HG03469 (cell line): Measurements from ENCODE around the gene CATSPER4.

ENCODE experiments used
- ATAC-seq: cut with Tn5 transposase; IDR thresholded peaks from one replicate; pipeline ENCODE4 v1.9.1; 2021; ENCODE audit warnings: mild to moderate bottlenecking, moderate library complexity, moderate number of reproducible peaks; ENCODE audit not compliant: unreplicated experiment

CATSPER4 gene

GRCh38 chr1:26234644-26235370 is 44.4 kb downstream of the CATSPER4 start:
- ATAC-seq: no peak

- no peak for ATAC-seq
These were observed 47.0 kb downstream of the CATSPER4 start for GRCh38 chr1:26237230-26237966.

GRCh38 chr1:26239936-26240335 is 49.5 kb downstream of the CATSPER4 start:
- no peak for ATAC-seq
